Activated CD8-positive, alpha-beta memory T cell treated with anti-CD3 and anti-CD28 coated beads for 24 hours (primary cell): Measurements from ENCODE around the gene SPATA2L.

Source experiments
- DNase-seq: peaks from one replicate; pipeline ENCODE4 v3.0.0-alpha.2; 2020

The SPATA2L gene

DNA sequence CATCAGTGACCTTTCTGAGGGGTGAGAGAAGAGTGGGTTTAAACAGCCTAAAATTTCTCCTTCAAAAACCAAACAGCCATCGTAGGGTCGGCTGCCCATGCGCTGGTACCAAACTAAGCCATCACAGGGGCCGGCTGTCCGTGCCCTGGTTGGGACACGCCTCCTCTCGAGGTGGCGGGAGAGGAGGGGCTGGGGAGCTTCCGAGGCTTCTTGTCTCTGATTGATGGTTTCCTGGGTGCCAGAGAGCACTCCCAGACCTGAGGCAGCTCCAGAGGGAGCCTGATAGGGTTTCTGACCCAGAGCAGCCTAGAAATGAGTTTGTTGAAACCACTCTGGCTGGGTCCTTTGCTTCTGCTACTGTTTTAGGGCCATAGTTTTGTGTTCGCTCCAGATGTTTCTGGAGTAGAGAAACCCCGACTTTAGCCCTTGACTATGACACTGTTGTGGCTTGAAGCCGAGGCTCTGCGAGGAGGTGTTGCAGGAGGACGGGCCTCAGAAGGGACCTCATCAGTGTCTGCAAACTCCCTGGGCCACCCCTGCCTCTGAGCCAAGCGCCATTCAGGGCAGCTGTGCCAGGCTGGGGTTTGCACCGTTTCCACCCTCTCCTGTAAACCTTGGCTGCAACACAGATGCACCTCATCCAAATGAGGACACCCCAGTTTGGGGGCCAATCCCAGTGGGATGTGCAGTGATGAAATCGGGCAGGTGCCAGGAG, 26.1 kb upstream of the SPATA2L start:
- DNase-seq, result no peak

DNA sequence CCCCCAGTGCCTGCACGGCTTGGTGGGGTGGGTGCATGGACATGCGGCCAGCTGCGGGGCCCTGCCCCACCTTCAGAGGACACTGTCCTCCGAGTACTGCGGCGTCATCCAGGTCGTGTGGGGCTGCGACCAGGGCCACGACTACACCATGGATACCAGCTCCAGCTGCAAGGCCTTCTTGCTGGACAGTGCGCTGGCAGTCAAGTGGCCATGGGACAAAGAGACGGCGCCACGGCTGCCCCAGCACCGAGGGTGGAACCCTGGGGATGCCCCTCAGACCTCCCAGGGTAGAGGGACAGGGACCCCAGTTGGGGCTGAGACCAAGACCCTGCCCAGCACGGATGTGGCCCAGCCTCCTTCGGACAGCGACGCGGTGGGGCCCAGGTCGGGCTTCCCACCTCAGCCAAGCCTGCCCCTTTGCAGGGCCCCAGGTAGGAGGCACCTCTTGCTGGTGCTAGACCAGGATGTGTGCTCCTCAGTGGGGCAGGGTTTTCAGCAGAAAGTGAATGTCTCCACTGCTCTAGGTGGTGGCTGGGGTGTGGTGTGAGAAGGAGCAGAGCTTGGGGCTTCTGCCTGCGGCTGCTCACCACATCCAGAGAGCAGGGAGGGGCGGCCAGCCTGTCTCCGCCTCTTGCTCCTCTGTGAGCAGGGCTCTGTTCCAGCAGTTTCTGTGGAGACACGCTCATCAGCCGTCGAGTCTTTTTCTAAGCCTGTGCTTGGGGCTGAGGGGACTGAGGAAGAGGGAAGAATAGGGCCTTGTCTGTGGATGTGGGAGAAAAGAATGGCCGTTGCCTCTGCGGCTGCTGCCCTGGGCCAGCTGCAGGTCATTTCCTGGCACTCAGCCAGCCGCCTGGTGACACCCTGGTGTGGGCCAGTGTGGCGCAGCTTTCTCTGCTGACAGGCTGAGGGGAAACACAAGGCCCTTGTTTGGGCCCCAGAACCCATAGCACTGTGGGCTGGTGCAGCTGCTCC, 22.1 kb upstream of the SPATA2L start:
- peak; percentile 87 for DNase-seq

DNA sequence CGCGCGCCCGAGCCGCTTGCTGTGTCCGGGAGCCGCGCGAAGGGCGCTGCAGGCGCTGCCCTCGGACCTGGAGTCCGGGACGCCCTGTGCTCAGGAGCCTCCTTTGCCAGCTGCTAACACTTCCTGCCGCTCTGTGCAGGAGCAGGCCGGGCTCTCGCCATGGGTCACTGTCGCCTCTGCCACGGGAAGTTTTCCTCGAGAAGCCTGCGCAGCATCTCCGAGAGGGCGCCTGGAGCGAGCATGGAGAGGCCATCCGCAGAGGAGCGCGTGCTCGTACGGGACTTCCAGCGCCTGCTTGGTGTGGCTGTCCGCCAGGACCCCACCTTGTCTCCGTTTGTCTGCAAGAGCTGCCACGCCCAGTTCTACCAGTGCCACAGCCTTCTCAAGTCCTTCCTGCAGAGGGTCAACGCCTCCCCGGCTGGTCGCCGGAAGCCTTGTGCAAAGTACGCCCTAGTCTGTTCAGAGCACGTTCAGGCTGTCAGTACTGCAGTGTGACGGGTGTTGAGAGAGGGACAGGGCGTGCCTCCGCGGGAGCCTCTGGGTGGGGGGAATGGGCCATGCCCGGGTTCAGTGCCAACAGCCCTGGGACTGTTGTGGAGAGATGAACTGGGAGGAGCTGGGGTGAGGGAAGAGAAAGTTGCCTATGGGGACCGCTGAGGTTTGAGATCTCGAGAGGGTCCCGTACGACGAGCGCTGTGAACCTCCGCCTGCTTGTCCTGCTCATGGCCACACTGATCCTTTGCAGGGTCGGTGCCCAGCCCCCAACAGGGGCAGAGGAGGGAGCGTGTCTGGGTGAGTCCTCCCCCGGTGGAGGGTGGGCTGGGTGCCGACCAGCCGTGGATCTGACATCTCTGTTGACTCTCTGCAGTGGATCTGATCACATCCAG, 21.1 kb upstream of the SPATA2L start:
- peak; percentile 84 for DNase-seq

- DNase-seq, result peak; percentile 91
These were observed 20.3 kb upstream of the SPATA2L start for GRCh38 chr16:89721546-89722391.

GRCh38 chr16:89720813-89721545, 19.5 kb upstream of the SPATA2L start, which contains the start of the genes VPS9D1 and ZNF276:
Gene VPS9D1, minus strand, starts transcription at chr16:89720898. Its CDS starts 37 bp downstream, at chr16:89720861.
Gene ZNF276, plus strand, starts transcription at chr16:89721537. Its CDS starts 104 bp downstream, at chr16:89721641.
- peak; percentile 94 for DNase-seq

- no peak for DNase-seq
These were observed 19.0 kb upstream of the SPATA2L start for GRCh38 chr16:89720551-89720812.

DNA sequence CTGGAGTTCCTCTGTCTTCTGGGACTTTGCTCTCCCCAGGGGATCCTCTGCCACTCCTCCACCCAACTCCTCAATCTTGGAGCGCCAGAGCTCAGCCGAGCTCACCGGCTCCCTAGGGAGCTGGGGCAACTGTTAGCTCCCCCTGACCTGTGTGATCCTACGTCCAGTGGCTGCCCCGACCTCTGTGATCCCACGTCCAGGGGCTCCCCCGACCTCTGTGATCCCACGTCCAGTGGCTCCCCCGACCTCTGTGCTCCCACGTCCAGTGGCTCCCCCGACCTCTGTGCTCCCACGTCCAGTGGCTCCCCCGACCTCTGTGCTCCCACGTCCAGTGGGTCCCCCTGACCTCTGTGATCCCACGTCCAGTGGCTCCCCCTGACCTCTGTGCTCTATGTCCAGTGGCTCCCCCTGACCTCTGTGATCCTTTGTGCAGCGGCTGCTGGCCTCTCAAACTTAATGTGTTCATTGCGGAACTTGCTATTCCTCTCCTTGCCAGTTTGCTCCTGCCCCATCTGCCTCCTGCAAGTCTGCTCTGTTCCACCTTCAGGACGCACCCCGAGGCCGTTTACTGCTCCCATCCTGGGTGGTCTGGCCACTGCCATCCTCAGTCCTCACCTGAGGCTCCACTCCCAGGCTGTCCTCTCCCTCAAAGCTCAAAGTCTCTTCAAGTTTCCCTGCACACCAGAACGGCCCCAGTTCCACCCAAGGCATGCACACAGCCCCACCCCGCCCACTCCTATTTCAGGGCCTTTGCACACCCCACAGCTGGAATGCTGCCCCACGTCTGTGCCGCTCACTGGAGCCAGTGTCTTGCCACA, 16.4 kb upstream of the SPATA2L start:
- DNase-seq, result no peak

GRCh38 chr16:89716916-89717687, 15.6 kb upstream of the SPATA2L start:
- DNase-seq, result no peak

- no peak for DNase-seq
These were observed 15.0 kb upstream of the SPATA2L start for GRCh38 chr16:89716493-89716892.

- no peak for DNase-seq
These were observed 10.8 kb upstream of the SPATA2L start for GRCh38 chr16:89712274-89712781.

DNA sequence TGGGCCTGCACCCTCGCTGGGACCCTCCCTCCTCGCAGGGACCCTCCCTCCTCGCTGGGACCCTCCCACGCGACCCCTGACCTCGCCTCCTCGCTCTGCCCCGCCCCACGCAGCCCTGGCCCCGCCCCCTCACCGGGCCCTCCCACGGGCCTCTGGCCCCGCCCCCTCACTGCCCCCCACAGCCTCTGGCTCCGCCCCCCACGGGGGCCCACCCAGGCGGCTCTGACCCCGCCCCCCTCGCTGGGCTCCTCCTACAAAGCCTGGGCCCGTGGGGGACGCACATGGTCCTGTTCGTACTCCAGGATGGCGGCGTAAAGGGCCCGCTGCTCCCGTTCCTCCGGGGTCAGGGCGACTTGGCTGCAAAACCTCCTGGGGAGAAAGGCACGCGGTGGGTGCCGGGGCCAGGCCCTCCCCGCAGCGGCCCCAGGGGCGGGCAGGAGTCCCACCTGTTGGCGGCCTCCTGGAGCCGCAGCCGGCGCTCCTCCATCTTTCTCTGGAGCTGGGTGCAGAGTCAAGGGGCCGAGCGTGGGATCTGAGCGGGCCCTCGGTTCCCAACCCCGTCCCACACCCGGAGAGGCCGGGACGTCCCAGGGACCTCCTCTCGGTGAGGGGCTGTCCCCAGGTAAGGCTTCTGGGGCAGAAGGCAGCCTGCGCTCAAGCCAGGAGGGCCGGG, 10.2 kb upstream of the SPATA2L start:
- DNase-seq, result peak; percentile 96

DNA sequence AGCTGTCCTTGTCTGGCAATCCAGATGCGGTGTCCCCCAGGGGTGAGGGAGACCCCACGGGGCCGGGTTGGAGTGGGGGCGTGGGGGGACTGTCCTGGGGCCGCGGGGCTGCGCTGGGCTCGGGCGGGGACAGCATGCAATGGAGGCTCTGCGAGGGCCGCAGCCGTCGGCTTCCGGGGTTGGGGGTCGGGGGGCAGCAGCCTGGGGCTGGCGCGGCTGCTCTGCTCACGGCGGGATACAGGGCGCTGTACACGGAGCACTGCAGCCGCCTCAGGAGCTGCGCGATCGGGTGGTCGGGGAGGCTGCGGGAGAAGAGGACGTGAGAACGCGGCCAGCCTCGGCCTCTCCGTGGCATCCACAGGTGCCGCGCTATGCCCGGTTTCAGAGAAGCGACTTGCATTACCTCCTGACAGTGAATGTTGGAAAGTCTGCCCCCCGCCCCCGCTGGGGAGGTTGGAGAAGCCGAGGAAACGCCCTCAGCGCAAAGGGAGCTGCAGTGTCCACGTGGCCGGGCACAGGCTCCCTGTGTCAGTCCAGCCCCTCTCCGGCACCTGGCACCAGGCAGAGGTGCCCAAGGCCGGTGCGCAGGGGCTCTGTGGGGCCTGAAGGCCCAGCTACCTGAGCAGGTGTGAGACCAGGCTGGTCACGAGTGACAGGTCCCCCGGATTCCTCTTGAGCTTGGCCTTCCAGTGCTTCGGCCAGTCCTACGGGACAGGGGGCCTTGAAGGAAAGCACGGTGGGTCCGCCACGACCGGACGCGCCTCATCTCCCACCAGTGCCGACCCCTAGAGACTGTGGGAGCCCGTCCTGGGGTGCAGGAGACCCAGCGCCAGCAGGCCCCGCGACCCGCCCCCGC, 9.4 kb upstream of the SPATA2L start:
- peak; percentile 68 for DNase-seq

- no peak for DNase-seq
These were observed 8.4 kb upstream of the SPATA2L start for GRCh38 chr16:89709716-89710432.

- no peak for DNase-seq
These were observed 7.7 kb upstream of the SPATA2L start for GRCh38 chr16:89709166-89709565.

- DNase-seq, result no peak
These were observed 7.0 kb upstream of the SPATA2L start for GRCh38 chr16:89708481-89708931.

GRCh38 chr16:89707695-89708094, 6.2 kb upstream of the SPATA2L start:
- DNase-seq, result no peak
